ENCODE measurements around the gene MLN. TPM values are rescaled to one million over a fixed set of nuclear protein-coding genes. Genes with fewer than 3 reads are reported as not detected.

Gene MLN
- total RNA-seq, 1 donor from 2014 or later = not detected

DNA sequence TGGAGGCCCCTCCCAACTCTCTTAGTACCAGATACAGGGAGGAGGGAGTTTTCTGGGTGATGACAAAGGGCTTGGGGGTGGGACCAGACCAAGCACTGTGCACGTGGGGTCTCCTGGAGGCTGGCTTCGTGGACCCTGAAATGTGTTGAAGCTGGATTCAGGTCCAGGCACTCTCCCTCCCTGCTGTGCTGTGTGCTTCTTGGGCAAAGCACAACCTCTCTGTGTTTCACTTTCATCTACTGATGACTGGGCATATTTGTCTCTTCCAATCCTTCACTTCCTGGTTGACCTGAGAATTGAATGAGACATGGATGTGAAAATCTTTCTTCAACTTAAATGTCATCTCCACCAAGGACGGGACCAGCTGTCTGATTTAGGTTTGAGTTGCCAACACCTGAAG lies 14.5 kb upstream of the MLN start:
- H3K36me3 Mint-ChIP-seq (ENCODE audit: insufficient read depth) = no peaks in the 10 kb centered on the region
- TF ChIP-seq, protein P1, sequence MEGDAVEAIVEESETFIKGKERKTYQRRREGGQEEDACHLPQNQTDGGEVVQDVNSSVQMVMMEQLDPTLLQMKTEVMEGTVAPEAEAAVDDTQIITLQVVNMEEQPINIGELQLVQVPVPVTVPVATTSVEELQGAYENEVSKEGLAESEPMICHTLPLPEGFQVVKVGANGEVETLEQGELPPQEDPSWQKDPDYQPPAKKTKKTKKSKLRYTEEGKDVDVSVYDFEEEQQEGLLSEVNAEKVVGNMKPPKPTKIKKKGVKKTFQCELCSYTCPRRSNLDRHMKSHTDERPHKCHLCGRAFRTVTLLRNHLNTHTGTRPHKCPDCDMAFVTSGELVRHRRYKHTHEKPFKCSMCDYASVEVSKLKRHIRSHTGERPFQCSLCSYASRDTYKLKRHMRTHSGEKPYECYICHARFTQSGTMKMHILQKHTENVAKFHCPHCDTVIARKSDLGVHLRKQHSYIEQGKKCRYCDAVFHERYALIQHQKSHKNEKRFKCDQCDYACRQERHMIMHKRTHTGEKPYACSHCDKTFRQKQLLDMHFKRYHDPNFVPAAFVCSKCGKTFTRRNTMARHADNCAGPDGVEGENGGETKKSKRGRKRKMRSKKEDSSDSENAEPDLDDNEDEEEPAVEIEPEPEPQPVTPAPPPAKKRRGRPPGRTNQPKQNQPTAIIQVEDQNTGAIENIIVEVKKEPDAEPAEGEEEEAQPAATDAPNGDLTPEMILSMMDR (IDR thresholded peaks at IDR 0.05; ENCODE audit: unreplicated experiment) = no peak
- H3K4me3 Mint-ChIP-seq (ENCODE audit: low read depth) = no peak overlapping the region
- DNase-seq (ENCODE audit: low spot score, unreplicated experiment) = no peak
- H3K27me3 Mint-ChIP-seq = peaks cover 39% of the 10 kb centered on the region
- H3K9me3 Mint-ChIP-seq (ENCODE audit: low read depth) = no peaks in the 10 kb centered on the region
- no peaks in the 10 kb centered on the region for H3K4me1 Mint-ChIP-seq (ENCODE audit: low read depth)
- no peak overlapping the region for H3K27ac Mint-ChIP-seq

DNA sequence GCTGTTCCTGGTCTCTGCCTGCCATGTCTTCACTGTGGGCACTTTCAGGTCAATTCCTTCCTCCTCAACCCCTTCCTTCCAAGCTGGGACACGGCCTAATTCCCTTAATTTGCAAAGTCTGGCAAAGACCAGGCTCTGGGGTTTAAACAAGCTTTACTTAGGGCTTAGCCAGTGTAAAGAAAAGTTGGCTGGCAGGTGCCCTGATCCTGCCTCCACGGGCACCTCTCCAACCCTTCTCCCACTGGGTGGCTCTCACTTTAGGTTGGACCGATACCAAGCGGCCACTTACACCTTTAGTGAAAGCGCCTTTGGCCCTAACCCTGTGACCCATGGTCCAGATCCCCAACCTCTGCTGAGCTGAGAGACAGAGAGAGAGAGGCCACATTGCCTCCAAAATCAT lies 13.7 kb upstream of the MLN start:
- no peak for DNase-seq (ENCODE audit: low spot score, unreplicated experiment)
- Mint-ChIP-seq H3K27ac (peak overlapping the region; percentile 71), H3K36me3 (ENCODE audit: insufficient read depth) (no peaks in the 10 kb centered on the region), H3K27me3 (peaks cover 36% of the 10 kb centered on the region), H3K4me3 (ENCODE audit: low read depth) (no peak overlapping the region), H3K4me1 (ENCODE audit: low read depth) (no peaks in the 10 kb centered on the region), H3K9me3 (ENCODE audit: low read depth) (no peaks in the 10 kb centered on the region)
- TF ChIP-seq, protein P1 (IDR thresholded peaks at IDR 0.05; ENCODE audit: unreplicated experiment) = no peak

DNA sequence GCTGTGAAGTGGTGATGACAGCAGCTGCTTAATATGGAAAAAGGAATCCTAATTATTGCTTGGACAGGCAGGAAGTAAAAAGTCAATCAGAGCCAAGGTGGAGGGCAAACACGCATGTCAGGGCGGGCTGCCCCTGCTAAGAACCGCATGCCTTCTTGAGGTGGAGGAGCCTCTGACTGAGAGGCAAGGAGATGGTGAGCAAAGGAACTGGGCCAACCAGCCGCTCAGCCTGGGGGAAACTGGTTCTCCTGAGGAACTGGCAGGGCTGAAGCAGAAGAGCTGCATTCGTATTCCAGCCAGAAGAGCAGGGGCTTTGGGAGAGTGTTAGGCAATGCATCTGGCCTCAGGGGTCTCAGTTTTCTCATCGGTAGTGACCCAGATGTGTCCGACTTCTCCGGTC lies 13.1 kb upstream of the MLN start:
- H3K36me3 Mint-ChIP-seq (ENCODE audit: insufficient read depth) = no peaks in the 10 kb centered on the region
- TF ChIP-seq, protein P1 (IDR thresholded peaks at IDR 0.05; ENCODE audit: unreplicated experiment) = no peak

DNA sequence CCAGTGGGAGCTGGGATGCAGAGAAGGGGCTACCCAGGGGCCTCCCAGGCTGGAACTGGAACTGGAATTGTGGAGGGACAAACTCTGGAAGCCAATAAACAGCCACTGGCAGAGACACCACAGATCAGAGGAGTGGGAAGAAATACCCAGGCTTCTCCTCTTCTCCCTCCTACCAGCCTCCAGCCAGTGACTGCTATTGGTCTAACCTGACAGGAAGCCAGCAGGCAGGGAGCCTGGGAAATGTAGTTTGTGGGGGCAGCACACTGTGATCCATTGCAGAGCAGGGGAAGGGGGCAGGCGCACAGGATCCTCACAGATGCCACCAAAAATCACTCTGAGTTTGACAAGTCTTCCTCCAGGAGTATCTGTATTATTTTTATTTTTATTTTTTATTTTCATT lies 12.1 kb upstream of the MLN start:
- Mint-ChIP-seq H3K9me3 (ENCODE audit: low read depth) (no peaks in the 10 kb centered on the region), H3K4me1 (ENCODE audit: low read depth) (no peaks in the 10 kb centered on the region), H3K27ac (no peak overlapping the region), H3K27me3 (peaks cover 44% of the 10 kb centered on the region), H3K4me3 (ENCODE audit: low read depth) (no peak overlapping the region), H3K36me3 (ENCODE audit: insufficient read depth) (no peaks in the 10 kb centered on the region)
- TF ChIP-seq, protein P1 (IDR thresholded peaks at IDR 0.05; ENCODE audit: unreplicated experiment) = no peak
- DNase-seq (ENCODE audit: low spot score, unreplicated experiment) = no peak

More for the DNA sequence above, 13.1 kb upstream of the MLN start:
- Mint-ChIP-seq H3K4me3 (ENCODE audit: low read depth) (no peak overlapping the region), H3K9me3 (ENCODE audit: low read depth) (no peaks in the 10 kb centered on the region), H3K27me3 (peaks cover 37% of the 10 kb centered on the region), H3K4me1 (ENCODE audit: low read depth) (no peaks in the 10 kb centered on the region), H3K27ac (no peak overlapping the region)
- DNase-seq (ENCODE audit: low spot score, unreplicated experiment) = no peak

DNA sequence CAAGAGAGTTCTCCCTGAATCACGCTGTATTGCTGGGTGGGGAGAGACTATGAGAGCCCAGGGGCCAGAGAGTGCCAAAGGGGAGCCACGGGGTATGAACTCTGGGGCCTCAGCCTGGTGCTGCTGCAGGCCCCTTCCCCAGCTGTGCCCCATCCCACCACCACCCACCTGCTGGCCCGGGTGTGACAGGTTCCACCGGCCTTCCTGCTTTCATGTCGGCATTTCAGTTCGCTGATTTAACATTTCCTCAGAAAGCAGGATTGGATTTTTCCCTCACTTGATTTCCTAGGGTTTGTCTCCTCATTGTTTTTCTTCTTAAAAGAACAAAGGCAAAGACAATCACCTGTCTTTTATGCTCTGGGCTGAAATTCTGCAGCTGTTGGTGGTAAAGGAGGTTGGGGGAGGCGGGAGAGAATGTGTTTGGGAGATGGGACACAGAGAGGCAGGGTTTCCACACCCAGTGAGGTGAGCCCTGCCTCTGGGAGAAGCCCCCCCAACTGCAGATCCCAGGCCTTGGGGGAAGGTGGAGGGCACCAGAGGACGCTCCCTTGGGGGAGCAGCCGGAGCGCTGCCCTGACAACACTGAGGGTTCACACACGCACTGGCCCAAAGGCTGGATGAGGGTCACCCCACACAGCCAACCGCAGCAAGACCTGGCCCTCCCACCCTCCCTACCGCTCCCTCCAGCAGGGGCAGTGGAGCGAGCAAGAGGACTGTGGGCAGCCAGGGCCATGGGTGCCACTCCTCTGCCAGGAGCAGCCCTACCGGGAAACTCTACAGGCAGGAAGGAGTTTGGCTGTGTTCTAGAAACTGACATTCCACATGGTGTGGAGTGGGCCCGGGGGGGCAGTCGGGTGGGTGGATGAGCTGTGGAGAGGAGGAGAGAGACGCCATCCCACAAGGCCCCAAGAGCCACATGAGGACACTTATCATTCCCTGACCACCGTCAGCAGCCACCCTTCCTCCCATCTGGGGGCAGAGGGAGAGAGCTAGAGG lies 10.5 kb upstream of the MLN start:
- H3K36me3 Mint-ChIP-seq (ENCODE audit: insufficient read depth) = no peaks in the 10 kb centered on the region
- H3K4me1 Mint-ChIP-seq (ENCODE audit: low read depth) = no peaks in the 10 kb centered on the region
- H3K4me3 Mint-ChIP-seq (ENCODE audit: low read depth) = no peak overlapping the region
- DNase-seq (ENCODE audit: low spot score, unreplicated experiment) = no peak
- no peaks in the 10 kb centered on the region for H3K9me3 Mint-ChIP-seq (ENCODE audit: low read depth)
- no peak overlapping the region for H3K27ac Mint-ChIP-seq
- H3K27me3 Mint-ChIP-seq = peaks cover 48% of the 10 kb centered on the region
- TF ChIP-seq, protein P1 (IDR thresholded peaks at IDR 0.05; ENCODE audit: unreplicated experiment) = no peak

All from progenitor cell of endocrine pancreas (in vitro differentiated cells).